H9 (cell line): ENCODE measurements around the gene CYSLTR1. TPM values are rescaled to one million over a fixed set of nuclear protein-coding genes. Genes with fewer than 3 reads are reported as not detected.

Experiments used
- DNase-seq: peaks from one replicate; pipeline ENCODE4 v3.0.0-alpha.2; 2017
- H2AFZ ChIP-seq: one replicate; pipeline ENCODE4 v1.6.1; 2013; ENCODE audit warnings: mild to moderate bottlenecking, low read length, control low read depth, moderate library complexity
- H2AK5ac ChIP-seq: 2 replicates; pipeline ENCODE4 v1.6.1; 2013; ENCODE audit warnings: low read length, control low read depth, mixed read lengths; ENCODE audit not compliant: insufficient read length
- H2BK120ac ChIP-seq: one replicate; pipeline ENCODE4 v1.6.1; 2013; ENCODE audit warnings: low read depth, mild to moderate bottlenecking, low read length, control low read depth, inconsistent platforms; ENCODE audit not compliant: poor library complexity, severe bottlenecking
- H2BK12ac ChIP-seq: 2 replicates; pipeline ENCODE4 v1.6.1; 2013; ENCODE audit warnings: low read length, control low read depth, mixed read lengths, low read depth; ENCODE audit not compliant: insufficient read length
- H2BK15ac ChIP-seq: 2 replicates; pipeline ENCODE4 v1.6.1; 2013; ENCODE audit warnings: low read depth, low read length, control low read depth
- H2BK20ac ChIP-seq: one replicate; pipeline ENCODE4 v1.6.1; 2013; ENCODE audit warnings: low read depth, mild to moderate bottlenecking, low read length, control low read depth, inconsistent platforms; ENCODE audit not compliant: poor library complexity, severe bottlenecking
- H2BK5ac ChIP-seq: 2 replicates; pipeline ENCODE4 v1.6.1; 2013; ENCODE audit warnings: low read length, control low read depth, mixed read lengths; ENCODE audit not compliant: insufficient read length
- H3K14ac ChIP-seq: 2 replicates; pipeline ENCODE4 v1.6.1; 2013; ENCODE audit warnings: low read length, control low read depth; ENCODE audit not compliant: insufficient read depth
- H3K18ac ChIP-seq: 2 replicates; pipeline ENCODE4 v1.6.1; 2013; ENCODE audit warnings: low read depth, mild to moderate bottlenecking, mixed read lengths, low read length, control low read depth; ENCODE audit not compliant: insufficient read length
- H3K23ac ChIP-seq: 2 replicates; pipeline ENCODE4 v1.6.1; 2013; ENCODE audit warnings: low read length, control low read depth, mixed read lengths, low read depth; ENCODE audit not compliant: insufficient read length
- H3K23me2 ChIP-seq: 2 replicates; pipeline ENCODE4 v1.6.1; 2013; ENCODE audit warnings: low read depth, mild to moderate bottlenecking, mixed read lengths, low read length, control low read depth; ENCODE audit not compliant: insufficient read length, poor library complexity, severe bottlenecking
- H3K27ac ChIP-seq: 2 replicates; pipeline ENCODE4 v1.5.1; 2013; ENCODE audit warnings: low read length, control low read depth, mixed read lengths, low read depth; ENCODE audit not compliant: insufficient read length
- H3K27me3 ChIP-seq: 2 replicates; pipeline ENCODE4 v1.6.1; 2013; ENCODE audit warnings: low read length, control low read depth, inconsistent platforms; ENCODE audit not compliant: insufficient read depth
- H3K4ac ChIP-seq: 2 replicates; pipeline ENCODE4 v1.6.1; 2013; ENCODE audit warnings: low read depth, mild to moderate bottlenecking, control low read depth, inconsistent platforms, low read length, moderate library complexity
- H3K4me1 ChIP-seq: 2 replicates; pipeline ENCODE4 v1.6.1; 2013; ENCODE audit warnings: low read length, control low read depth, inconsistent platforms; ENCODE audit not compliant: insufficient read depth
- H3K4me2 ChIP-seq: 2 replicates; pipeline ENCODE4 v1.6.1; 2013; ENCODE audit warnings: low read length, control low read depth, mixed read lengths; ENCODE audit not compliant: insufficient read length, insufficient read depth
- H3K56ac ChIP-seq: 2 replicates; pipeline ENCODE4 v1.6.1; 2013; ENCODE audit warnings: low read depth, mild to moderate bottlenecking, mixed read lengths, low read length, control low read depth; ENCODE audit not compliant: insufficient read length
- H3K79me1 ChIP-seq: 2 replicates; pipeline ENCODE4 v1.6.1; 2013; ENCODE audit warnings: low read depth, mild to moderate bottlenecking, moderate library complexity, low read length, control low read depth, inconsistent platforms; ENCODE audit not compliant: insufficient read depth, poor library complexity, severe bottlenecking
- H3K79me2 ChIP-seq: 2 replicates; pipeline ENCODE4 v1.6.1; 2013; ENCODE audit warnings: low read length, control low read depth, inconsistent platforms; ENCODE audit not compliant: insufficient read depth
- H3K9ac ChIP-seq: 2 replicates; pipeline ENCODE4 v1.6.1; 2013; ENCODE audit warnings: low read length, control low read depth, mixed read lengths; ENCODE audit not compliant: insufficient read length; ENCODE audit errors: extremely low read depth
- H3K9me3 ChIP-seq: one replicate; pipeline ENCODE4 v1.6.1; 2013; ENCODE audit warnings: low read depth, low read length, inconsistent platforms; ENCODE audit not compliant: control insufficient read depth
- H3T11ph ChIP-seq: one replicate; pipeline ENCODE4 v1.6.1; 2013; ENCODE audit warnings: mild to moderate bottlenecking, low read length, control low read depth, inconsistent platforms
- H4K20me1 ChIP-seq: one replicate; pipeline ENCODE4 v1.6.1; 2013; ENCODE audit not compliant: control insufficient read depth, insufficient read length, insufficient read depth
- H4K5ac ChIP-seq: 2 replicates; pipeline ENCODE4 v1.6.1; 2013; ENCODE audit warnings: low read depth, mild to moderate bottlenecking, mixed read lengths, low read length, control low read depth; ENCODE audit not compliant: insufficient read length
- H4K8ac ChIP-seq: replicated peaks from 2 replicates; pipeline ENCODE4 v1.6.1; 2013; ENCODE audit warnings: low read length, control low read depth, mixed read lengths, low read depth; ENCODE audit not compliant: insufficient read length
- H4K91ac ChIP-seq: 2 replicates; pipeline ENCODE4 v1.6.1; 2013; ENCODE audit warnings: low read depth, mild to moderate bottlenecking, moderate library complexity, mixed read lengths, low read length, control low read depth; ENCODE audit not compliant: insufficient read length
- H3K27ac Mint-ChIP-seq, 3 experiments: 2 replicates in 2 of 3; 3 replicates in 1 of 3; pipeline ENCODE4 v1.8.0; 2020 to 2021; ENCODE audit warnings: mixed read lengths in 3 of 3, mild to moderate bottlenecking in 1 of 3, moderate library complexity in 1 of 3
- H3K27me3 Mint-ChIP-seq: 2 replicates; pipeline ENCODE4 v1.8.0; 2021; ENCODE audit warnings: low read depth, mild to moderate bottlenecking, moderate library complexity, mixed read lengths
- H3K36me3 Mint-ChIP-seq, 3 experiments: 2 replicates in 2 of 3; 3 replicates in 1 of 3; pipeline ENCODE4 v1.8.0; 2020 to 2021; ENCODE audit warnings: low read depth in 3 of 3, mixed read lengths in 3 of 3; ENCODE audit not compliant: insufficient read depth in 1 of 3
- H3K4me1 Mint-ChIP-seq, 2 experiments: 2 replicates each; pipeline ENCODE4 v1.8.0; 2020; ENCODE audit warnings: mixed read lengths in 2 of 2
- H3K4me3 Mint-ChIP-seq, 2 experiments: 2 replicates in 1 of 2; 3 replicates in 1 of 2; pipeline ENCODE4 v1.8.0; 2020 to 2021; ENCODE audit warnings: mild to moderate bottlenecking in 2 of 2, mixed read lengths in 2 of 2, moderate library complexity in 1 of 2
- H3K9me3 Mint-ChIP-seq, 2 experiments: 2 replicates in 1 of 2; 3 replicates in 1 of 2; pipeline ENCODE4 v1.8.0; 2020; ENCODE audit warnings: mild to moderate bottlenecking in 2 of 2, mixed read lengths in 2 of 2, moderate library complexity in 1 of 2
- total RNA-seq: library from RNA; stranded (reverse); gene quantifications from 2 replicates; pipeline ENCODE4 v1.2.1, GENCODE V29; 2021
- TF ChIP-seq, protein P1 (sequence below): fragments of 200-600 bp; sonication (generic); conservative IDR thresholded peaks from 3 replicates; pipeline ENCODE4 v1.8.0; 2021; ENCODE audit warnings: antibody characterized with exemption, mild to moderate bottlenecking

The CYSLTR1 gene
- total RNA-seq, 1 experiment from 2014 or later = not detected

- no peak overlapping the region for H4K8ac ChIP-seq
- H3K9ac ChIP-seq = no peak overlapping the region
- TF ChIP-seq, protein P1, sequence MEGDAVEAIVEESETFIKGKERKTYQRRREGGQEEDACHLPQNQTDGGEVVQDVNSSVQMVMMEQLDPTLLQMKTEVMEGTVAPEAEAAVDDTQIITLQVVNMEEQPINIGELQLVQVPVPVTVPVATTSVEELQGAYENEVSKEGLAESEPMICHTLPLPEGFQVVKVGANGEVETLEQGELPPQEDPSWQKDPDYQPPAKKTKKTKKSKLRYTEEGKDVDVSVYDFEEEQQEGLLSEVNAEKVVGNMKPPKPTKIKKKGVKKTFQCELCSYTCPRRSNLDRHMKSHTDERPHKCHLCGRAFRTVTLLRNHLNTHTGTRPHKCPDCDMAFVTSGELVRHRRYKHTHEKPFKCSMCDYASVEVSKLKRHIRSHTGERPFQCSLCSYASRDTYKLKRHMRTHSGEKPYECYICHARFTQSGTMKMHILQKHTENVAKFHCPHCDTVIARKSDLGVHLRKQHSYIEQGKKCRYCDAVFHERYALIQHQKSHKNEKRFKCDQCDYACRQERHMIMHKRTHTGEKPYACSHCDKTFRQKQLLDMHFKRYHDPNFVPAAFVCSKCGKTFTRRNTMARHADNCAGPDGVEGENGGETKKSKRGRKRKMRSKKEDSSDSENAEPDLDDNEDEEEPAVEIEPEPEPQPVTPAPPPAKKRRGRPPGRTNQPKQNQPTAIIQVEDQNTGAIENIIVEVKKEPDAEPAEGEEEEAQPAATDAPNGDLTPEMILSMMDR = no peak
- DNase-seq = no peak
- H3K14ac ChIP-seq = no peak overlapping the region
- no peak overlapping the region for H2BK12ac ChIP-seq
- no peak overlapping the region for H3K18ac ChIP-seq
- no peak overlapping the region for H2AFZ ChIP-seq
- no peak overlapping the region for H3K56ac ChIP-seq
- peaks cover 59 to 63% of the 10 kb centered on the region in 2 experiments for H3K9me3 Mint-ChIP-seq
- H3K4me1 Mint-ChIP-seq = peaks cover 4 to 8% of the 10 kb centered on the region in 2 experiments
- no peak overlapping the region for H3K4me2 ChIP-seq
- no peak overlapping the region for H4K91ac ChIP-seq
- no peaks in the 10 kb centered on the region for H3K23me2 ChIP-seq
- no peak overlapping the region for H3K27ac Mint-ChIP-seq
- no peaks in the 10 kb centered on the region for H4K20me1 ChIP-seq
- no peak overlapping the region for H2BK20ac ChIP-seq
- H3K4ac ChIP-seq = no peak overlapping the region
- no peak overlapping the region for H2BK15ac ChIP-seq
- H3K27ac ChIP-seq = no peak overlapping the region
- no peak overlapping the region for H2BK120ac ChIP-seq
- H4K5ac ChIP-seq = no peak overlapping the region
- H3T11ph ChIP-seq = no peak overlapping the region
- no peak overlapping the region for H2AK5ac ChIP-seq
- peaks cover 20% of the 10 kb centered on the region for H3K9me3 ChIP-seq
- no peaks in the 10 kb centered on the region for H3K27me3 Mint-ChIP-seq
- no peak overlapping the region for H3K23ac ChIP-seq
- H3K4me1 ChIP-seq = no peaks in the 10 kb centered on the region
- H3K79me2 ChIP-seq = no peaks in the 10 kb centered on the region
- no peak overlapping the region for H3K4me3 Mint-ChIP-seq
- no peaks in the 10 kb centered on the region for H3K27me3 ChIP-seq
- no peak overlapping the region for H2BK5ac ChIP-seq
- H3K79me1 ChIP-seq = no peaks in the 10 kb centered on the region
- peaks cover 0 to 5% (median 2%) of the 10 kb centered on the region in 3 experiments; a peak in 3 of 7 replicates for H3K36me3 Mint-ChIP-seq
These were observed 6.1 kb upstream of the CYSLTR1 start for GRCh38 chrX:78333521-78333920.
